ENCODE data around the gene KANTR. TPM values are rescaled to one million over a fixed set of nuclear protein-coding genes. Genes with fewer than 3 reads are reported as not detected.

Gene KANTR
- 4.0 and 12.6 TPM in 2 replicates for total RNA-seq

DNA sequence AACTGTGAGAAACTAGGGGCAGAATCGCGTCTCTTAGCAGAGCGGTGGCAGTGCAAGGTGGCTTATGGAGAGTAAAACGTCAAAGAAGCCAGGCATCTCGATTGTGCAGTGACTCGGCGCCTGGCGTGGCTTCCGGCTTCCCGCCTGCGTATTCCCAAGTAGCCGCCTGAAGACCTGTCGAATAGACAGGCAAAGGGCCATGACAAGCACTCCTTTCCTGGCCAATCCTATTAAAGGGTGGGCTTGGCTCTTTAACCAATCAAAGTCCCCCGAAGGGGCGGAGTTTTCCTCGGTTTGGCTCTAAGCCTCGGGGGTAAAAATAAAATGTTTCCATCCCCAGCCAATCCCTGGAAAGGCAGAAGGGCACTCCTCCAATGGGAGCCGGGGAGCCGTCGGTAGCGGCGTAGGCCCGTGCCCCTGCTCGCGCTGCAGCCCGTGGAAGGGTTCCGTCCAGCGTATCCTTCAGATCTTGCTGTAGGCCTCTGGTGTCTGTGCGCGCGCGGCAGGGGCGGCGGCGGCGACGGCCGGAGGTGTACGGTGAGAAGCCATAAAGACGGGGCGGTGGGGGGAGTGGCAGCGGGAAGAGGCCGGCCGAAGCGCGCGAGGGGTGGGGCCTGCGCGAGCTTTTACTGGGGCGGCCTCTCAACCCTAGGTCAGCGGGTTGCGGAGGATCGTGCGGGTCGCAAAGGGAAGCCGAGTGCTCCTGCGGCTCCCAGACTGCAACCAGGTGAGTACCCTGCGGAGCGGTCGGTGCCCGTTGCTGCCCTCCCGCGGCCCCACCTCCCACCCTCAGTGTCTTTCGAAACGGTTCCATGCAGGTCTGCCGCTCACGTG is at the start of gene KANTR:
Gene KANTR, plus strand, starts transcription at position 395 of the 834 bp plus-strand sequence. CDS start 30,131 bp downstream, outside the sequence.

GRCh38 chrX:53048169-53049126 is 45.5 kb upstream of the KANTR start, which contains the start of gene GPR173:
GPR173 (plus strand) TSS chrX:53048789; CDS start chrX:53076622, 27,833 bp downstream.

DNA sequence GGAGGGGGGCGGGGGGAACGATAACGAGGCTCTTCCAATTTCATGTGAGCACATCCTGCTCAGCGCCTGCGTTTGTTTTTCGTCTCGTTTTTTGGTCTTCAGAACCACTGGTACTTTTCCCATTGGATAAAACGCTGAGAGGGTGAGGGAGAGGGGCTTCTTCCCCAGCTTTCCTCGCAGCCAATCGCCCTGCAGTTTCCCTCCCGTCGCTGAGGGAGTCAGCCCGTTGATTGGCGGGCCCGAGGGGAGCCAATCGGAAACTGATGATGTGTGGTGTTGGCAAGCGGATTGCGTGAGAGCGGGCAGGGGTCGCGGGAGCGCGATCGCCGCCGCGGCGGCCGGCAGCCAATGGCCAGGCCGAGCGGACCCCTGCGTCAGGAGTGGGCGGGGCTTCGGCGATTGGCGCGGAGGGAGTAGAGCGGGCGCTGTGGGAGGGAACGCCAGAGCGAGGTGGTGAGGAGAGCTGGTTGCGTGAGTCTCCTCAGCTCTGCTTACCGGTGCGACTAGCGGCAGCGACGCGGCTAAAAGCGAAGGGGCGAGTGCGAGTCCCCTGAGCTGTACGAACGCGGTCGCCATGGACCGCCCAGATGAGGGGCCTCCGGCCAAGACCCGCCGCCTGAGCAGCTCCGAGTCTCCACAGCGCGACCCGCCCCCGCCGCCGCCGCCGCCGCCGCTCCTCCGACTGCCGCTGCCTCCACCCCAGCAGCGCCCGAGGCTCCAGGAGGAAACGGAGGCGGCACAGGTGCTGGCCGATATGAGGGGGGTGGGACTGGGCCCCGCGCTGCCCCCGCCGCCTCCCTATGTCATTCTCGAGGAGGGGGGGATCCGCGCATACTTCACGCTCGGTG is 11.8 kb upstream of the KANTR start, which contains the start of gene TSPYL2:
Gene TSPYL2, plus strand, starts transcription at position 443 of the 848 bp plus-strand sequence. Its CDS starts 132 bp downstream, at position 575.

Other genes with a start within 250 kb of the KANTR start
- gene XAGE3, start 226.1 kb upstream of the KANTR start, total RNA-seq = not detected in 2 replicates
- 5.8 and 6.2 TPM in 2 replicates for gene FAM156B, start 196.8 kb upstream of the KANTR start, total RNA-seq
- 5.5 and 12.2 TPM in 2 replicates for gene FAM156A, start 135.6 kb upstream of the KANTR start, total RNA-seq
- gene GPR173, start 45.4 kb upstream of the KANTR start, total RNA-seq = 0.65 and 4.0 TPM in 2 replicates
- 4.4 and 9.8 TPM in 2 replicates for gene TSPYL2, start 11.8 kb upstream of the KANTR start, total RNA-seq
- gene KDM5C, start 131.1 kb downstream of the KANTR start, total RNA-seq = 54.4 and 82.6 TPM in 2 replicates
- gene IQSEC2, start 187.4 kb downstream of the KANTR start, total RNA-seq = 2.6 TPM in 2 replicates

Measured in bladder microvascular endothelial cell (primary cell).